NCI-H526 treated with DMSO at 0.1 percent for 48 hours (cell line): ENCODE data around the gene EREG.
A peak's percentile ranks its signal among the peaks of the same experiment; 100 is the strongest.

Source experiments
- DNase-seq: peaks from one replicate; lab custom pipeline; 2025; lab: John Stamatoyannopoulos, UW

Gene EREG

DNA sequence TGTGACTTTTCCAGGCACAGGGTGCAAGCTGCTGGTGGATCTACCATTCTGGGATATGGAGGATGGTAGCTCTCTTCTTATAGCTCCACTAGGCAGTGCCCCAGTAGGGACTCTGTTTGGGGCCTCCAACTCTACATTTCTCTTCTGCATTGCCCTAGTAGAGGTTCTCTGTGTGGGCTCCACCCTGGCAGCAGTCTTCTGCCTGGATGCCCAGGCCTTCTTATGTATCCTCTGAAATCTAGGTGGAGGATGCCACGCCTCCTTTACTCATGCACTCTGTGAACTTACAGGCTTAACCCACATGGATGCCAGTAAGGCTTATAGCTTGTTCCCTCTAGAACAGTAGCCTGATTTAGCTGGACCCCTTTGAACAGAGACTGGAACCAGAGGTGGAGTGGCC lies 20.9 kb upstream of the EREG start:
- DNase-seq, result no peak

GRCh38 chr4:74353858-74354257 lies 11.1 kb upstream of the EREG start:
- DNase-seq, result no peak

GRCh38 chr4:74357965-74358364 lies 7.0 kb upstream of the EREG start:
- no peak for DNase-seq

DNA sequence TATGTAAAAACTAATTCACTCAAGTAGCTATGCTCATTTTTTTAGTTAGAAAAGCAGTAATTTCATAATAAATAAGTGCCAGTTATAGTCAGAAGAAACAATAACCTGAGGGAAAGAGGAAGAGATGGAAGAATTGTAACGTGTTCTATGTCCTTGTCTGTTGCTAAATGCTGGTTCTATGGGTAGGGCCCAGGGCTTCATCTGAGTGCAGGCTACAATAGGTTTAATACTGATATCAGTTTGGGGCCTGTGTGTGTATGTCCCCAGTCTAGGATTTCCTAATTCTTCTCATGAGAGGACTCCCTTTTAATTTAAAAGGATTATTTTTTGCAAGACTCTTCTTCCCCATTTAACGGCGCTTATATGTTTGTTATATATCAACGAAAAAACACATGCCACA lies 3.3 kb upstream of the EREG start:
- DNase-seq, result no peak

DNA sequence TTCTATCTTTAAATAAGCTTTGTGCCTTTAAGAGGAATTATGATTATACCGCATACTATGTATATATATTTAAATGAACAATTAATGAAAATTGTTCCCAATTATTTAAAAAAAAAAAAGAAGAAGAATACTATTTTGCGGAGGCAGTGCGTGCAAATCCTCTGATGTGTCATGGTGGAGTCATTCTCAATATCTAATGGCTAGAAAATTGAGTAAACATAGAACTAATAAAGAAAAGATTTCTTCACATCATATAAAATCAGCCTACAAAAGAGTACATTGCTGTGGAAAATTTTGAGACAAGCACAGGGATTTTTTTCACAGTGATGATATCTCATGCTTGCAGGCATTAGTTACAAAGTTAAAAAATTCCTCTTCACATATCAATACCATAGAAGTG lies 2.6 kb upstream of the EREG start:
- DNase-seq, result no peak

- DNase-seq, result no peak
These were observed 691 bp upstream of the EREG start for GRCh38 chr4:74364256-74364651.

- no peak for DNase-seq
These were observed 816 bp downstream of the EREG start for GRCh38 chr4:74365761-74366160.

DNA sequence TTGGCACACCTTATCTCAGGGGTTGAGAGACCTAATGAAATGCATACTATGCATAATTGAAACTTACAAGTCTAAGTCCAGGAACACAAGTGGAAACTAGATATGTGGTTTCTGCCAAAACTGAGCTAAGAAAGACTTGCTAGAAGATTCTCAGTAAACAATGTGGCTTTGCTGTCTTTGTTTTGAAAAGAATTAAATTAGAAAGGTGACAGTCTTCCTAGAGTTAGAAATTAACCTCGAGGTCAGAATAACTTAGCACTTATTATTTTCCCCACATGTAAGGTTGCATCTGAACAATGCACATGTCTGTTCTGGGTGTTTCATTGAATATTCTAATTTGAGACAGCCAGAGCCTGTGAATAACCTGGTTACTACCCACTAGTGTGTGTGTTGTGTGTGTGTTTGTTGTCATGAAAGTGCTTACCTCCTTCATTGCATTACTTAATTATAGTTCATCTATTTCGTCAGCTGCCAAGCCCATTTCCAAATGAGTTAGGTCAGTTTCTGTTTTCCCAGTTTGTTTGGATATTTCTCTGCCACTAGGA lies 1.5 kb downstream of the EREG start:
- no peak for DNase-seq

DNA sequence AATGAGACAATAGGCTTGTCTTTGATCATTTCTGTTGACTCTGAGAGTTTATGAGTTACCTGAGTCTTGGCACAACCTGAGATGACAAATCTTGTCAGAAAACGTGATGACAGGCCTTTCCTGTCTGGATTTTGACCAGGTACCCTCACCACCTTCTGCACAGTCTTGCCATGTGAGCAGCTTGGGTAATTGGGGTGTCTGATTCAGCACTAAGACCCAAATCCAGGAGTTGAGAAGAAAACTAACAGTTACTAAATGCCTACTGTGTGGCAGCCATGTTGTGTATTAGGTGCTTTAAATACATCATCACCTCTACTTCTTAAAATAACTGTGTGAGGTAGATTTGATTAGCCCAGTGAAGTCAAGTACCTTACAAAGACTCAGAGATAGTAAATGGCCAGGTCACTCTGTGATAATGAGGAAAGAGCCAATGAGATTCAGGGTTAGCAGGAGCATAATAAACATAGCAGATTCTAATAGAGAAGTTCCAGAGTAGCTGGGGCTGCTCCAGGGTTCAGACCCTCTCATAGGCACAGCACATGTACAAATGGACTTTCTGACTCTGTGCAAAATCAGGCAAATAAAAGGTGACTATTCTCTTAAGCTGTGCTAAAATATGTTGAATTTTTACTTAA lies 2.8 kb downstream of the EREG start:
- DNase-seq, result no peak

GRCh38 chr4:74368596-74368995 lies 3.7 kb downstream of the EREG start:
- DNase-seq, result no peak

DNA sequence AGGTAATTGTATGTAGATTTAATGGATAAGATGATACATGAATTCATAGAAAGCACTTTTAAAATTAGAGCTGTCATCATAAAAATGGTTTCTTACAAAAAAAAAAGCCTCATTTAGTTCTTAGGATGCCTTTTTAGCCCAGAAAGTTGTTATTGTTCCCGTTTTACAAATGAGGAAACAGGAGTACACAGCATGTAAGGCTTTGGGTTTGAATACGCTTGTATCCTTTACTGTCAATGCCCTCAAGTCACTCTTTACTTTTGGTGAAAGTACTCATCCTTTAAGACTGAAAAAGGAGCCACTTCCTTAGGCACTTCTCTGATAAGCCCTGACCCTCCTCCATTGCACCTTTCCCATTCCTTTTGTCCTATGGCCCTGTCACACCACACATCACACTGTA lies 4.9 kb downstream of the EREG start:
- no peak for DNase-seq

DNA sequence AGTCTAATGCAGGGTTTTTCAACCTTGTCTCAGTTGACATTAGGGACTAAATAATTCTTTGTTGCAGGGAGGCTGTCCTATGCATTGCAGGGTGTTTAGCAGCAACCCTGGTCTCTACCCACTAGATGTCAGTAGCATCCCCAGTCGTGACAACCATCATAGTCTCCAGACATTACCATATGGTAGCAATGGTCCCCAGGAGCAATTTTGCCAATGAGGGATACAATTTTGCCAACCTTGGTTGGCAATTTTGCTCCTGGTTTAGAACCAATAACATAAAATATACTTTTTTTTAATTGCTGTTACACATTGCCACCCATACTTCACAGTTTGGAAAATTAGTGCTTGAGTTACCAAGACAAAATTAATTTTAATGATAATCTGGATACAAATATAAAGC lies 6.0 kb downstream of the EREG start:
- DNase-seq, result peak; percentile 2

GRCh38 chr4:74374128-74374527 lies 9.2 kb downstream of the EREG start:
- DNase-seq, result no peak

DNA sequence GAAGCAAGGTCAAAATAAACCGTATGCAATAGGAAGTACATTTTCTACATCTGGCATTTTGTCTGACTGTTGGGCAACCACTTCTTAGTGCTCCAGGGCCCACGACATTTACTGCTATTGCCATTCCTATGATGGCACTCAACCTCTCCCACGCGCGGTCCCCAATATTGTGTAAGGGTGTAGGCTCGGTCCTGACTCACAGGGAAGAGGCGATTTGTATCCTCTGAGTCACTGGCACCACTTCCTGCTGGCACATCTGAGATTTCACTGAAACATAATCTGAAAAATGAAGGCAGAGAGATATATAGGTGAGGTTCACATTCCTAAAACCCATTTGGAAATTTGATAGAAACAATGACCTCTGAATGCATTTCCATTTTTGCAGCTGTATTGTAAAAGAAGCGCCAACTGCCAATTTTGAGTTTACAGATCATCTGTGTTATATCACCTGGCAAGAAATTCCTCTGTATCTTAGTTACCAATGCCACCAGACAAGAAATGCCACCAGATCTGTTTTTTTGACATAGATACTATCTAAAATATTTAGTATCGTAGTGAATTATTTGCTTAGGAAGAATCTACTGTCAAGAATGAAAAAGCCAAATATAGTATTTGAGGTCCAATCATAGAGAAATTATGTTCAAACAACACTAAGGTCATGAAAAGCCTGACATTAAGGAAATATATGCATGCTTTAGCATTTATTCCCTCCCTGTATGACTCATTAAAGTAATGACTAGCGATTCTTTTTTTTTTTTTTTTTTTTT lies 9.8 kb downstream of the EREG start:
- DNase-seq, result no peak

DNA sequence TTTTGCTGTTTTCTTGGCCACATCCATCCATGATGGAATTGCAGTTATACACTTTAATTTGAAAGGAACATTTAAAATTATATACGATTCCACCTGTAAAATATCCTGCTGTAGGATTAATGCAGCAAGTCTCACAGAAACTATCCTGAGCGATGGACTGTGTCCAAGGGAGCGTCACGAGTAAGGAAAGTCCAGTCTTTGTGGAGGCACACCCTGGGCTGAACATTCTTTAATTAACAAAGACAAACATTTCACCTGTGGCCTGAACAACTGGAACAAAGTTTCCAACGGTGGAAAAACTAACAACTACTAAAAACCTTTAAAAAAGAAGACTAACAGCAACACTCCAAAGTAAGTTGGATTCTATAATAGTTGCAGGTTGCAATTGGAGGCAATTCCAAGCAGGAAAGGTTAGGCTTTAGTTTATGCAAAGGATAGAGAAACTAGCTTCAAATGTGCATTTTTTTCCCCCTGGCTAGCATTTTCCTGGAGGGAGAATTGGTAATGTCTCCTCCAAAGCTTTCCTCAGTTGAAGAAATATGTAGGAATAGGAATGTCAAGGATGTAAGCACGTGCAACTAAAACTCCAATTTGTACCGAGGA lies 11.0 kb downstream of the EREG start:
- no peak for DNase-seq

- DNase-seq, result peak; percentile 14
These were observed 12.0 kb downstream of the EREG start for GRCh38 chr4:74376888-74377483.

DNA sequence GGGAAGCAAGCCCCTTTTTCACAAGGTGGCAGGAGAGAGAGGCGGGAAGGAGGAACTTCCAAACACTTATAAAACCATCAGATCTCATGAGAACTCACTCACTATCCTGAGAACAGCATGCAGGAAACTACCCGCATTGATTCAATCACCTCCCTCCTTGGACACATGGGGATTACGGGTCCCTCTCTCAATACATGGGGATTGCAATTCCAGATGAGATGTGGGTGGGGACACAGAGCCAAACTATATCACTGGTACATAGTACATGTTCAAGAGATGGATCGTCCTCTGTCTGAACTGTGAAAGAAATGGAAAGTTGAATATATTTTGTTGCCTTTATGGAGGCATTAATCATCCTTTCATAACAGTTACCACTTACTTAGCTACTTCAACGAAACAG lies 12.8 kb downstream of the EREG start:
- no peak for DNase-seq

DNA sequence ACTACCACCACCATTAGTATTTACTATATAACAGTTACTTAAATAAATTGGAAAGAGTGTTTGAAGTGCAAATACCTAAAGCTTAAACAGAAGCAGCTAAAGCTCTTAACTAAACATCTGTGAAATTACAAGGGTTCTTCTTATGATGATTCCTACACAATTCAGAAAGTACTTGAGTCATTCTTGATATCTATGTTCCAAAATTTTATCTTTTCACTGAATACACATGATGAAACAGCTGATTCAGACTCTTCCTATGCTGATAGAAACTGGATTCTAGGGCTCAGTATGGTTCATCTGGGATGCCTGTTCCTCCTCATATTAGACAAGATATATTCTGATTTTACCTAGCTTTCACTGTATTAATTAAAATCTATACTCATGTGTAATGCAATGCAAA lies 13.6 kb downstream of the EREG start:
- no peak for DNase-seq

GRCh38 chr4:74379912-74380311 lies 15.0 kb downstream of the EREG start:
- DNase-seq, result no peak

GRCh38 chr4:74385386-74385785 lies 20.4 kb downstream of the EREG start:
- no peak for DNase-seq

DNA sequence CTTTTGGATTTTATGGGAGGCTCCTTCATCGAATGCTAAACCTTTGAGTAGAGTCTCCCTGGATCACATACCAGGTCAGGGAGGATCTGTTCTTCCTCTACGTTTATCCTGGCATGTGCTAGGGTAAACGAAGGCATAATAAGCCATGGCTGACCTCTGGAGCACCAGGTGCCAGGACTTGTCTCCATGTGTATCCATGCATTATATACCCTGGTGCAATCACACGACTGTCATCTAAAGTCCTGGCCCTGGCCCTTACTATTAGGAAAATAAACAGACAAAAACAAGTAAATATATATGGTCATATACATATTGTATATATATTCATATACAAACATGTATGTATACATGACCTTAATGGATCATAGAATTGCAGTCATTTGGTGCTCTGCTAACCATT lies 21.2 kb downstream of the EREG start:
- DNase-seq, result no peak

DNA sequence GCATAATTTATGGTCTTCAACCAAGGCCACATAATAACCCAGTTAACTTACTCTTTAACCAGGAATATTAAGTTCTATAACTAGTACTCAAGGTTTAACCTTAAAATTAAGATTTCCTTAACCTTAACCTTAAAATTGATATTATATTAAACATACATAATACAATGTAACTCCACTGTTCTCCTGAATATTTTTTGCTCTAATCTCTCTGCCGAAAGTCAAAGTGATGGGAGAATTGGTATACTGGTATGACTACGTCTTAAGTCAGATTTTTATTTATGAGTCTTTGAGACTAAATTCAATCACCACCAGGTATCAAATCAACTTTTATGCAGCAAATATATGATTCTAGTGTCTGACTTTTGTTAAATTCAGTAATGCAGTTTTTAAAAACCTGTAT lies 22.8 kb downstream of the EREG start:
- DNase-seq, result no peak

GRCh38 chr4:74389494-74389893 lies 24.5 kb downstream of the EREG start:
- DNase-seq, result no peak
